ENCODE measurements around the gene RNF144B. TPM values are rescaled to one million over a fixed set of nuclear protein-coding genes. Genes with fewer than 3 reads are reported as not detected.

Gene RNF144B
- total and polyA plus RNA-seq, 2 of the 8 experiments (the other 6 are each of a cell fraction or from before 2014, with no cell fraction given): 1.8 to 11.2 TPM

GRCh38 chr6:18349386-18349785 lies 37.8 kb upstream of the RNF144B start (continued):
- TF ChIP-seq CHD7 (IDR thresholded peaks at IDR 0.05; ENCODE audit: insufficient replicate concordance, low read length) (no peak), POU5F1 (IDR thresholded peaks at IDR 0.05; ENCODE audit: low read depth, low read length) (no peak)

All from H1 (cell line).